ENCODE measurements around the gene LRRC75B. TPM values are rescaled to one million over a fixed set of nuclear protein-coding genes. Genes with fewer than 3 reads are reported as not detected.

Gene LRRC75B
- total RNA-seq, 1 donor = 0.63 TPM

DNA sequence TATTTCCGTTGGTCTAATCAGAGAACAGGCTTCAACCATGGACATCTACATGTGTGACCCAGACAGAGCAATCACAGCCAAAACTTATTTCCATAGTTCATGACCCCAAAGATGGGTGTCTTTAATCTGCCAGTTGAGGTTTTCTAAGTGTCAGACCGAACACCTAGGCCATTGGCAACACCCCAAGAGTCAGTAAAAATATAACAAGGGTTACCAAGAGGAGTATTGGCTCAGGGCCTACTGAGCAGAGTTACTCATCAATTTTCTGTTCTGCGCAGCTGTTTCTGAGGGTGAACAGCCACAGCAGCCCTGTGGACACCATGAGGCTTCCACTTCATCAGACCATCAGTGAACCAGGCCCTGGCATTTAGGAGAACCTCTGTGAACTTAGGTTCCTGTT lies 56.8 kb downstream of the LRRC75B start:
- Histone ChIP-seq H3K9me3 (ENCODE audit: low read depth, low read length) (no peaks in the 10 kb centered on the region), H3K4me3 (ENCODE audit: low read length) (no peak overlapping the region), H3K27me3 (ENCODE audit: insufficient read depth, low read length) (no peaks in the 10 kb centered on the region), H3K4me1 (ENCODE audit: insufficient read depth, low read length) (peaks cover 3% of the 10 kb centered on the region)

Other genes with a start within 250 kb of the LRRC75B start
- gene ADORA2A, start 165.5 kb downstream of the LRRC75B start, total RNA-seq = 34.3 TPM
- 3.6 TPM for gene UPB1, start 97.7 kb downstream of the LRRC75B start, total RNA-seq
- 88.6 TPM for gene GUCD1, start 37.9 kb downstream of the LRRC75B start, total RNA-seq
- 57.9 TPM for gene SNRPD3, start 37.1 kb downstream of the LRRC75B start, total RNA-seq
- gene GGT1, start 10.1 kb upstream of the LRRC75B start, total RNA-seq = 8.8 TPM
- gene PIWIL3, start 181.6 kb upstream of the LRRC75B start, total RNA-seq = not detected
- gene SGSM1, start 213.1 kb upstream of the LRRC75B start, total RNA-seq = 0.73 TPM

All from mononuclear cell (primary cell).